ENCODE results near the gene MVK.

GRCh38 chr12:109596418-109597244 is 23.0 kb downstream of the MVK start:
- TF ChIP-seq, protein P1, sequence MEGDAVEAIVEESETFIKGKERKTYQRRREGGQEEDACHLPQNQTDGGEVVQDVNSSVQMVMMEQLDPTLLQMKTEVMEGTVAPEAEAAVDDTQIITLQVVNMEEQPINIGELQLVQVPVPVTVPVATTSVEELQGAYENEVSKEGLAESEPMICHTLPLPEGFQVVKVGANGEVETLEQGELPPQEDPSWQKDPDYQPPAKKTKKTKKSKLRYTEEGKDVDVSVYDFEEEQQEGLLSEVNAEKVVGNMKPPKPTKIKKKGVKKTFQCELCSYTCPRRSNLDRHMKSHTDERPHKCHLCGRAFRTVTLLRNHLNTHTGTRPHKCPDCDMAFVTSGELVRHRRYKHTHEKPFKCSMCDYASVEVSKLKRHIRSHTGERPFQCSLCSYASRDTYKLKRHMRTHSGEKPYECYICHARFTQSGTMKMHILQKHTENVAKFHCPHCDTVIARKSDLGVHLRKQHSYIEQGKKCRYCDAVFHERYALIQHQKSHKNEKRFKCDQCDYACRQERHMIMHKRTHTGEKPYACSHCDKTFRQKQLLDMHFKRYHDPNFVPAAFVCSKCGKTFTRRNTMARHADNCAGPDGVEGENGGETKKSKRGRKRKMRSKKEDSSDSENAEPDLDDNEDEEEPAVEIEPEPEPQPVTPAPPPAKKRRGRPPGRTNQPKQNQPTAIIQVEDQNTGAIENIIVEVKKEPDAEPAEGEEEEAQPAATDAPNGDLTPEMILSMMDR (IDR thresholded peaks at IDR 0.05): no peak
- TF ChIP-seq POLR2A (IDR thresholded peaks at IDR 0.05): no peak

Measured in thyroid gland (tissue), 4 donors.